WTC11 (cell line): ENCODE data around the gene PIGU. TPM values are rescaled to one million over a fixed set of nuclear protein-coding genes. Genes with fewer than 3 reads are reported as not detected.

Source experiments
- ATAC-seq: fragments of 200-7000 bp; cut with Tn5 transposase; 2 replicates; pipeline ENCODE4 v1.10.0; 2021; ENCODE audit warnings: mild to moderate bottlenecking, moderate library complexity
- CTCF ChIA-PET: fragments of 300-600 bp; sonication (Branson Sonifier 250); formaldehyde crosslinking; loops from one replicate; lab custom pipeline; 2021; ENCODE audit warnings: antibody characterized with exemption; lab: Charles Lee
- POLR2A ChIA-PET: fragments of 350-600 bp; sonication (Branson Sonifier 250); formaldehyde crosslinking; loops from one replicate; lab custom pipeline; 2021; ENCODE audit warnings: antibody characterized with exemption; lab: Charles Lee
- DNase-seq: peaks from one replicate; pipeline ENCODE4 v3.0.0; 2021; ENCODE audit warnings: low spot score
- H3K27ac Mint-ChIP-seq: 2 replicates; pipeline ENCODE4 v1.8.0; 2021; ENCODE audit warnings: mixed read lengths
- H3K27me3 Mint-ChIP-seq: 2 replicates; pipeline ENCODE4 v1.8.0; 2021; ENCODE audit warnings: low read depth, mild to moderate bottlenecking, moderate library complexity, mixed read lengths
- H3K36me3 Mint-ChIP-seq: 2 replicates; pipeline ENCODE4 v1.8.0; 2021; ENCODE audit warnings: mixed read lengths
- H3K4me1 Mint-ChIP-seq: 2 replicates; pipeline ENCODE4 v1.8.0; 2022; ENCODE audit warnings: mixed read lengths
- H3K4me3 Mint-ChIP-seq: 2 replicates; pipeline ENCODE4 v1.8.0; 2021; ENCODE audit warnings: mild to moderate bottlenecking, moderate library complexity, mixed read lengths
- H3K9me3 Mint-ChIP-seq: 2 replicates; pipeline ENCODE4 v1.8.0; 2021; ENCODE audit warnings: mixed read lengths
- CREB1 ChIP-seq: sonication (generic); formaldehyde crosslinking; IDR thresholded peaks from 2 replicates; pipeline ENCODE4 v1.8.0; 2023; ENCODE audit warnings: mild to moderate bottlenecking, missing genetic modification reagents
- ELF4 ChIP-seq: sonication (generic); formaldehyde crosslinking; IDR thresholded peaks from 2 replicates; pipeline ENCODE4 v1.8.1; 2022; ENCODE audit warnings: low read depth, mild to moderate bottlenecking, moderate library complexity, missing genetic modification reagents
- FOXK1 ChIP-seq: sonication (generic); formaldehyde crosslinking; IDR thresholded peaks from 2 replicates; pipeline ENCODE4 v1.8.0; 2022; ENCODE audit warnings: mild to moderate bottlenecking, moderate library complexity, missing genetic modification reagents
- GTF2I ChIP-seq: fragments of 250-450 bp; sonication (Bioruptor Pico); conservative IDR thresholded peaks from 2 replicates; pipeline ENCODE4 v1.4.0; 2021; ENCODE audit warnings: mild to moderate bottlenecking
- IRF2 ChIP-seq: sonication (generic); formaldehyde crosslinking; IDR thresholded peaks from 2 replicates; pipeline ENCODE4 v1.8.0; 2022; ENCODE audit warnings: low read depth, missing genetic modification reagents, borderline replicate concordance
- JUN ChIP-seq: sonication (generic); formaldehyde crosslinking; IDR thresholded peaks from 2 replicates; pipeline ENCODE4 v1.8.0; 2023; ENCODE audit warnings: mild to moderate bottlenecking, missing genetic modification reagents
- SOX15 ChIP-seq: fragments of 250-450 bp; sonication (Bioruptor Pico); IDR thresholded peaks from 2 replicates; pipeline ENCODE4 v1.9.0; 2021; ENCODE audit warnings: mild to moderate bottlenecking
- ZBTB21 ChIP-seq: sonication (generic); formaldehyde crosslinking; IDR thresholded peaks from 2 replicates; pipeline ENCODE4 v1.8.1; 2023; ENCODE audit warnings: mild to moderate bottlenecking, missing genetic modification reagents, borderline replicate concordance
- ZNF121 ChIP-seq: sonication (generic); formaldehyde crosslinking; IDR thresholded peaks from 2 replicates; pipeline ENCODE4 v1.8.0; 2023; ENCODE audit warnings: missing genetic modification reagents
- ZNF317 ChIP-seq: sonication (generic); formaldehyde crosslinking; IDR thresholded peaks from 2 replicates; pipeline ENCODE4 v1.8.1; 2023; ENCODE audit warnings: low read depth, mild to moderate bottlenecking, moderate library complexity, missing genetic modification reagents, borderline replicate concordance
- ZNF423 ChIP-seq: fragments of 250-450 bp; sonication (Bioruptor Pico); IDR thresholded peaks from 2 replicates; pipeline ENCODE4 v2.1.2; 2022; ENCODE audit warnings: mild to moderate bottlenecking, moderate library complexity
- total RNA-seq: library from RNA; stranded (reverse); gene quantifications from 3 replicates; pipeline ENCODE4 v1.2.3, GENCODE V29; 2021
- TF ChIP-seq, protein P1 (sequence below): sonication (generic); formaldehyde crosslinking; IDR thresholded peaks from 2 replicates; pipeline ENCODE4 v1.8.0; 2022; ENCODE audit warnings: mild to moderate bottlenecking, missing genetic modification reagents
- TF ChIP-seq, protein P2 (sequence below): sonication (generic); formaldehyde crosslinking; IDR thresholded peaks from 2 replicates; pipeline ENCODE4 v1.8.1; 2023; ENCODE audit warnings: mild to moderate bottlenecking, missing genetic modification reagents, moderate library complexity
- TF ChIP-seq, protein P3 (sequence below): sonication (generic); formaldehyde crosslinking; IDR thresholded peaks from 2 replicates; pipeline ENCODE4 v1.8.1; 2022; ENCODE audit warnings: missing genetic modification reagents, borderline replicate concordance
- TF ChIP-seq, protein P4 (sequence below): fragments of 250-450 bp; sonication (Bioruptor Pico); IDR thresholded peaks from 2 replicates; pipeline ENCODE4 v2.1.2; 2022; ENCODE audit warnings: mild to moderate bottlenecking, moderate library complexity
- TF ChIP-seq, protein P5 (sequence below): fragments of 250-450 bp; sonication (Bioruptor Pico); IDR thresholded peaks from 2 replicates; pipeline ENCODE4 v1.9.0; 2021; ENCODE audit warnings: moderate library complexity, mild to moderate bottlenecking, inconsistent platforms, borderline replicate concordance
- TF ChIP-seq, protein P6 (sequence below): sonication (generic); formaldehyde crosslinking; IDR thresholded peaks from 2 replicates; pipeline ENCODE4 v1.8.1; 2023; ENCODE audit warnings: mild to moderate bottlenecking, missing genetic modification reagents
- TF ChIP-seq, protein P7 (sequence below): sonication (generic); formaldehyde crosslinking; IDR thresholded peaks from 2 replicates; pipeline ENCODE4 v1.8.1; 2022; ENCODE audit warnings: mild to moderate bottlenecking, missing genetic modification reagents, moderate library complexity, borderline replicate concordance

PIGU gene
- total RNA-seq, 1 experiment from 2014 or later: 24.8 TPM

DNA sequence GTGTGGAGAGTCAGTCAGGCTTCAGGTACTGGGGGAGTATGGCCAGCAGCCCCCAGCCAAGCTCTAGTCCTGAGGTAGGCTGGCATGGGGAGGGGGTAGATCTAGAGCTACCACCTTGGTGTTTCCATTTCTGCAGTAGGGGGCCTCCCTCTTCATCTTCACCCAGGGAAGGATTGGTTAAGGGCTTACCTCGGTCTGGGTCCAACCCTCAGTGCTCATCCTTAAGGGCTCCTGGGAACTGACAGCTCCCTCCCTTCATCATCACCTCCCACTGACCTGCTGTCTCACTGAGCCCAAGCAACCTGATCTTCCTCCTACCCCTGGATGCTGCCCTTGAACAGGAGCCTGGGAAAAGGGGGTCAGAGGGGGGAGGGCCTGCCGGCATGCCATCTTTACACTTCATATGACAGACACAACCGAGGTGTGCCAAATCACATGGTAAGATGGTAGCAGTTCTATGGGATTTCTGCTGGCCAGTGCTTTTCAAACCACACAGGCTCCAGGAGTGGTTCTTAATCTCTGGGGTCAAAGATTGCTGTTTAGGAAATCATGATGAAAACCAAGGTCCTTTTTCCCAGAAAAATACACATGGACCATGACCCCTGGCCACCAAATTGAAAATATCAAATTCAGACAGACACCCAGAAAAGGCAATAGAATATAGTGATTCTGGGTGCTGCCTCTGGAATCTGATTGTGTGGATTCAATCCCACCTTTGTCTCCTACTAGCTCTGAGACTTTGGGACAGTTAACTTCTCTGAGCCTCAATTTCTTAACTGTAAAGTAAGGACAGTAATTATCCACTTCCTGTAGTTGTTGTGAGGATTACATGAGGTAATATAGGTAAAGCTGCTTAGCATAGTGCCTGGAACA is 30.3 kb upstream of the PIGU start:
- POLR2A ChIA-PET: no interaction called here
- Mint-ChIP-seq H3K27me3 (peaks cover 61% of the 10 kb centered on the region), H3K27ac (no peak overlapping the region), H3K4me1 (peaks cover 24% of the 10 kb centered on the region), H3K4me3 (no peak overlapping the region), H3K36me3 (no peaks in the 10 kb centered on the region), H3K9me3 (no peaks in the 10 kb centered on the region)
- ATAC-seq: no peak
- TF ChIP-seq, protein P1, sequence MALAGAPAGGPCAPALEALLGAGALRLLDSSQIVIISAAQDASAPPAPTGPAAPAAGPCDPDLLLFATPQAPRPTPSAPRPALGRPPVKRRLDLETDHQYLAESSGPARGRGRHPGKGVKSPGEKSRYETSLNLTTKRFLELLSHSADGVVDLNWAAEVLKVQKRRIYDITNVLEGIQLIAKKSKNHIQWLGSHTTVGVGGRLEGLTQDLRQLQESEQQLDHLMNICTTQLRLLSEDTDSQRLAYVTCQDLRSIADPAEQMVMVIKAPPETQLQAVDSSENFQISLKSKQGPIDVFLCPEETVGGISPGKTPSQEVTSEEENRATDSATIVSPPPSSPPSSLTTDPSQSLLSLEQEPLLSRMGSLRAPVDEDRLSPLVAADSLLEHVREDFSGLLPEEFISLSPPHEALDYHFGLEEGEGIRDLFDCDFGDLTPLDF (CRISPR knock-in tag): no peak
- TF ChIP-seq, protein P2, sequence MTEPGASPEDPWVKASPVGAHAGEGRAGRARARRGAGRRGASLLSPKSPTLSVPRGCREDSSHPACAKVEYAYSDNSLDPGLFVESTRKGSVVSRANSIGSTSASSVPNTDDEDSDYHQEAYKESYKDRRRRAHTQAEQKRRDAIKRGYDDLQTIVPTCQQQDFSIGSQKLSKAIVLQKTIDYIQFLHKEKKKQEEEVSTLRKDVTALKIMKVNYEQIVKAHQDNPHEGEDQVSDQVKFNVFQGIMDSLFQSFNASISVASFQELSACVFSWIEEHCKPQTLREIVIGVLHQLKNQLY (CRISPR knock-in tag): no peak
- TF ChIP-seq ZNF121 (no peak), CREB1 (CRISPR knock-in tag) (no peak), GTF2I (CRISPR knock-in tag) (no peak), IRF2 (CRISPR knock-in tag) (no peak), ZNF317 (CRISPR knock-in tag) (no peak), FOXK1 (CRISPR knock-in tag) (no peak), ZNF423 (CRISPR knock-in tag) (no peak), JUN (CRISPR knock-in tag) (no peak), ZBTB21 (CRISPR knock-in tag) (no peak), SOX15 (no peak), ELF4 (CRISPR knock-in tag) (no peak)
- TF ChIP-seq, protein P3, sequence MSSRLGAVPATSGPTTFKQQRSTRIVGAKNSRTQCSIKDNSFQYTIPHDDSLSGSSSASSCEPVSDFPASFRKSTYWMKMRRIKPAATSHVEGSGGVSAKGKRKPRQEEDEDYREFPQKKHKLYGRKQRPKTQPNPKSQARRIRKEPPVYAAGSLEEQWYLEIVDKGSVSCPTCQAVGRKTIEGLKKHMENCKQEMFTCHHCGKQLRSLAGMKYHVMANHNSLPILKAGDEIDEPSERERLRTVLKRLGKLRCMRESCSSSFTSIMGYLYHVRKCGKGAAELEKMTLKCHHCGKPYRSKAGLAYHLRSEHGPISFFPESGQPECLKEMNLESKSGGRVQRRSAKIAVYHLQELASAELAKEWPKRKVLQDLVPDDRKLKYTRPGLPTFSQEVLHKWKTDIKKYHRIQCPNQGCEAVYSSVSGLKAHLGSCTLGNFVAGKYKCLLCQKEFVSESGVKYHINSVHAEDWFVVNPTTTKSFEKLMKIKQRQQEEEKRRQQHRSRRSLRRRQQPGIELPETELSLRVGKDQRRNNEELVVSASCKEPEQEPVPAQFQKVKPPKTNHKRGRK: no peak
- TF ChIP-seq, protein P4, sequence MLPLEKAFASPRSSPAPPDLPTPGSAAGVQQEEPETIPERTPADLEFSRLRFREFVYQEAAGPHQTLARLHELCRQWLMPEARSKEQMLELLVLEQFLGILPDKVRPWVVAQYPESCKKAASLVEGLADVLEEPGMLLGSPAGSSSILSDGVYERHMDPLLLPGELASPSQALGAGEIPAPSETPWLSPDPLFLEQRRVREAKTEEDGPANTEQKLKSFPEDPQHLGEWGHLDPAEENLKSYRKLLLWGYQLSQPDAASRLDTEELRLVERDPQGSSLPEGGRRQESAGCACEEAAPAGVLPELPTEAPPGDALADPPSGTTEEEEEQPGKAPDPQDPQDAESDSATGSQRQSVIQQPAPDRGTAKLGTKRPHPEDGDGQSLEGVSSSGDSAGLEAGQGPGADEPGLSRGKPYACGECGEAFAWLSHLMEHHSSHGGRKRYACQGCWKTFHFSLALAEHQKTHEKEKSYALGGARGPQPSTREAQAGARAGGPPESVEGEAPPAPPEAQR (CRISPR knock-in tag): no peak
- TF ChIP-seq, protein P5, sequence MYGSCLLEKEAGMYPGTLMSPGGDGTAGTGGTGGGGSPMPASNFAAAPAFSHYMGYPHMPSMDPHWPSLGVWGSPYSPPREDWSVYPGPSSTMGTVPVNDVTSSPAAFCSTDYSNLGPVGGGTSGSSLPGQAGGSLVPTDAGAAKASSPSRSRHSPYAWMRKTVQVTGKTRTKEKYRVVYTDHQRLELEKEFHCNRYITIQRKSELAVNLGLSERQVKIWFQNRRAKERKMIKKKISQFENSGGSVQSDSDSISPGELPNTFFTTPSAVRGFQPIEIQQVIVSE (CRISPR knock-in tag): no peak
- TF ChIP-seq, protein P6, sequence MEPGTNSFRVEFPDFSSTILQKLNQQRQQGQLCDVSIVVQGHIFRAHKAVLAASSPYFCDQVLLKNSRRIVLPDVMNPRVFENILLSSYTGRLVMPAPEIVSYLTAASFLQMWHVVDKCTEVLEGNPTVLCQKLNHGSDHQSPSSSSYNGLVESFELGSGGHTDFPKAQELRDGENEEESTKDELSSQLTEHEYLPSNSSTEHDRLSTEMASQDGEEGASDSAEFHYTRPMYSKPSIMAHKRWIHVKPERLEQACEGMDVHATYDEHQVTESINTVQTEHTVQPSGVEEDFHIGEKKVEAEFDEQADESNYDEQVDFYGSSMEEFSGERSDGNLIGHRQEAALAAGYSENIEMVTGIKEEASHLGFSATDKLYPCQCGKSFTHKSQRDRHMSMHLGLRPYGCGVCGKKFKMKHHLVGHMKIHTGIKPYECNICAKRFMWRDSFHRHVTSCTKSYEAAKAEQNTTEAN (CRISPR knock-in tag): no peak
- TF ChIP-seq, protein P7, sequence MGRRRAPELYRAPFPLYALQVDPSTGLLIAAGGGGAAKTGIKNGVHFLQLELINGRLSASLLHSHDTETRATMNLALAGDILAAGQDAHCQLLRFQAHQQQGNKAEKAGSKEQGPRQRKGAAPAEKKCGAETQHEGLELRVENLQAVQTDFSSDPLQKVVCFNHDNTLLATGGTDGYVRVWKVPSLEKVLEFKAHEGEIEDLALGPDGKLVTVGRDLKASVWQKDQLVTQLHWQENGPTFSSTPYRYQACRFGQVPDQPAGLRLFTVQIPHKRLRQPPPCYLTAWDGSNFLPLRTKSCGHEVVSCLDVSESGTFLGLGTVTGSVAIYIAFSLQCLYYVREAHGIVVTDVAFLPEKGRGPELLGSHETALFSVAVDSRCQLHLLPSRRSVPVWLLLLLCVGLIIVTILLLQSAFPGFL: no peak
- no peak for DNase-seq
- CTCF ChIA-PET: interaction anchor here (0.9 to 7.0 kb wide), 10 partner anchors 30 to 395 kb away, joined by 3 to 50 read pairs (median 6); partner anchors contain the start of genes MAP1LC3A and PIGU
